H1 (cell line): ENCODE measurements around the gene ITPK1.

Experiments used
- EP300 ChIP-seq, 2 experiments: IDR thresholded peaks; 1 replicate in 1 of 2; 2 replicates in 1 of 2; pipeline ENCODE4 v1.6.1; 2011 to 2012; ENCODE audit warnings: low read depth in 2 of 2, low read length in 2 of 2, mild to moderate bottlenecking in 2 of 2, borderline replicate concordance in 1 of 2, inconsistent platforms in 1 of 2, moderate library complexity in 1 of 2
- EZH2 ChIP-seq: fragments of 200-600 bp; sonication (generic); IDR thresholded peaks from 2 replicates; pipeline ENCODE4 v1.7.1; 2012; ENCODE audit warnings: low read depth, mild to moderate bottlenecking, moderate library complexity, low read length, inconsistent platforms; ENCODE audit not compliant: severe bottlenecking
- GTF2F1 ChIP-seq: IDR thresholded peaks from 2 replicates; pipeline ENCODE4 v1.6.1; 2012; ENCODE audit warnings: low read depth, low read length, improper control_type of control experiment, borderline replicate concordance
- RAD21 ChIP-seq, 2 experiments: IDR thresholded peaks in 1 of 2; conservative IDR thresholded peaks in 1 of 2; 2 replicates each; pipeline ENCODE4 v1.6.1; 2011; ENCODE audit warnings: low read depth in 2 of 2, low read length in 2 of 2, improper control_type of control experiment in 1 of 2, inconsistent platforms in 1 of 2, mild to moderate bottlenecking in 1 of 2, moderate library complexity in 1 of 2
- RFX5 ChIP-seq: IDR thresholded peaks from 2 replicates; pipeline ENCODE4 v1.6.1; 2011; ENCODE audit warnings: low read depth, low read length, improper control_type of control experiment, borderline replicate concordance
- SIRT6 ChIP-seq: IDR thresholded peaks from one replicate; pipeline ENCODE4 v1.7.1; 2012; ENCODE audit warnings: low read length, inconsistent platforms
- TF ChIP-seq, protein P1 (sequence below), 3 experiments: IDR thresholded peaks; 1 replicate in 2 of 3; 2 replicates in 1 of 3; pipeline versions ENCODE4 v1.5.1 to v1.6.1; 2011; ENCODE audit warnings: low read length in 3 of 3, mild to moderate bottlenecking in 3 of 3, inconsistent platforms in 2 of 3, low read depth in 1 of 3, moderate library complexity in 1 of 3; ENCODE audit not compliant: insufficient read depth in 1 of 3; ENCODE audit errors: control extremely low read depth in 1 of 3

- TF ChIP-seq, protein P1, sequence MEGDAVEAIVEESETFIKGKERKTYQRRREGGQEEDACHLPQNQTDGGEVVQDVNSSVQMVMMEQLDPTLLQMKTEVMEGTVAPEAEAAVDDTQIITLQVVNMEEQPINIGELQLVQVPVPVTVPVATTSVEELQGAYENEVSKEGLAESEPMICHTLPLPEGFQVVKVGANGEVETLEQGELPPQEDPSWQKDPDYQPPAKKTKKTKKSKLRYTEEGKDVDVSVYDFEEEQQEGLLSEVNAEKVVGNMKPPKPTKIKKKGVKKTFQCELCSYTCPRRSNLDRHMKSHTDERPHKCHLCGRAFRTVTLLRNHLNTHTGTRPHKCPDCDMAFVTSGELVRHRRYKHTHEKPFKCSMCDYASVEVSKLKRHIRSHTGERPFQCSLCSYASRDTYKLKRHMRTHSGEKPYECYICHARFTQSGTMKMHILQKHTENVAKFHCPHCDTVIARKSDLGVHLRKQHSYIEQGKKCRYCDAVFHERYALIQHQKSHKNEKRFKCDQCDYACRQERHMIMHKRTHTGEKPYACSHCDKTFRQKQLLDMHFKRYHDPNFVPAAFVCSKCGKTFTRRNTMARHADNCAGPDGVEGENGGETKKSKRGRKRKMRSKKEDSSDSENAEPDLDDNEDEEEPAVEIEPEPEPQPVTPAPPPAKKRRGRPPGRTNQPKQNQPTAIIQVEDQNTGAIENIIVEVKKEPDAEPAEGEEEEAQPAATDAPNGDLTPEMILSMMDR (IDR thresholded peaks at IDR 0.05; ENCODE audit: control extremely low read depth in 1 of 3, insufficient read depth in 1 of 3, low read depth in 1 of 3, low read length in 3 of 3) = no peak
- TF ChIP-seq GTF2F1 = no peak
- TF ChIP-seq EP300 (IDR thresholded peaks at IDR 0.05; ENCODE audit: borderline replicate concordance in 1 of 2, low read depth in 2 of 2, low read length in 2 of 2) = no peak
- no peak for TF ChIP-seq EZH2
- no peak for TF ChIP-seq RFX5
- TF ChIP-seq RAD21 (IDR thresholded peaks at IDR 0.05 in 1 of 2, conservative IDR thresholded peaks at IDR 0.05 in 1 of 2; ENCODE audit: low read depth in 2 of 2, low read length in 2 of 2) = no peak
- TF ChIP-seq SIRT6 = no peak
These were observed 10.4 kb upstream of the ITPK1 start for GRCh38 chr14:93126111-93126510.
